NT2/D1 (cell line): Measurements from ENCODE around the gene KLHL3.

Experiments
- SUZ12 ChIP-seq: IDR thresholded peaks from 2 replicates; pipeline ENCODE4 v1.6.1; 2011; ENCODE audit not compliant: insufficient read length, insufficient read depth; ENCODE audit errors: extremely low read depth
- ZNF274 ChIP-seq: IDR thresholded peaks from 2 replicates; pipeline ENCODE4 v1.6.1; 2011; ENCODE audit warnings: mild to moderate bottlenecking, low read depth, low read length

GRCh38 chr5:137778772-137779564 lies 43.1 kb upstream of the KLHL3 start:
- TF ChIP-seq SUZ12 (no peak), ZNF274 (no peak)
